Astrocyte (in vitro differentiated cells and primary cell): ENCODE measurements around the gene TOP3A. TPM values are rescaled to one million over a fixed set of nuclear protein-coding genes. Genes with fewer than 3 reads are reported as not detected.

Experiments
- DNase-seq: peaks from one replicate; pipeline ENCODE4 v3.0.0-alpha.2; 2010; ENCODE audit warnings: low read depth
- FAIRE-seq: peaks from 2 replicates; lab custom pipeline; 2011; peaks lifted over from hg19 to GRCh38; lab: Jason Lieb, UNC
- H2AFZ ChIP-seq: 2 replicates; pipeline ENCODE4 v1.6.0; 2012; ENCODE audit warnings: low read depth, low read length, inconsistent platforms
- H3K27ac ChIP-seq: 2 replicates; pipeline ENCODE4 v1.5.1; 2011; ENCODE audit warnings: low read depth, low read length, inconsistent platforms
- H3K27me3 ChIP-seq: 2 replicates; pipeline ENCODE4 v1.6.0; 2011; ENCODE audit warnings: low read length, inconsistent platforms; ENCODE audit not compliant: insufficient read depth
- H3K36me3 ChIP-seq: 2 replicates; pipeline ENCODE4 v1.5.1; 2011; ENCODE audit warnings: low read length, inconsistent platforms; ENCODE audit not compliant: insufficient read depth
- H3K4me1 ChIP-seq: 2 replicates; pipeline ENCODE4 v1.5.1; 2011; ENCODE audit warnings: low read length, inconsistent platforms; ENCODE audit not compliant: insufficient read depth
- H3K4me2 ChIP-seq: 2 replicates; pipeline ENCODE4 v1.6.0; 2012; ENCODE audit warnings: low read length, inconsistent platforms
- H3K4me3 ChIP-seq: 2 replicates; pipeline ENCODE4 v1.5.1; 2011; ENCODE audit warnings: low read depth, mild to moderate bottlenecking, low read length, inconsistent platforms; ENCODE audit not compliant: insufficient read depth
- H3K79me2 ChIP-seq: 2 replicates; pipeline ENCODE4 v1.6.0; 2012; ENCODE audit warnings: mild to moderate bottlenecking, low read length, inconsistent platforms; ENCODE audit not compliant: insufficient read depth
- H3K9ac ChIP-seq: 2 replicates; pipeline ENCODE4 v1.6.0; 2012; ENCODE audit warnings: mild to moderate bottlenecking, low read length, inconsistent platforms
- H3K9me3 ChIP-seq: 2 replicates; pipeline ENCODE4 v1.5.1; 2012; ENCODE audit warnings: low read depth, mild to moderate bottlenecking, low read length, inconsistent platforms; ENCODE audit not compliant: insufficient read depth
- H4K20me1 ChIP-seq: 2 replicates; pipeline ENCODE4 v1.6.0; 2012; ENCODE audit warnings: low read length, inconsistent platforms; ENCODE audit not compliant: insufficient read depth
- H3K27ac Mint-ChIP-seq: one replicate; pipeline ENCODE4 v1.8.0; 2021; ENCODE audit warnings: mild to moderate bottlenecking, mixed read lengths; ENCODE audit not compliant: unreplicated experiment
- H3K27me3 Mint-ChIP-seq: one replicate; pipeline ENCODE4 v1.8.0; 2021; ENCODE audit warnings: low read depth, mixed read lengths; ENCODE audit not compliant: unreplicated experiment
- H3K36me3 Mint-ChIP-seq: one replicate; pipeline ENCODE4 v1.8.0; 2021; ENCODE audit warnings: low read depth, mixed read lengths; ENCODE audit not compliant: unreplicated experiment
- H3K4me1 Mint-ChIP-seq: one replicate; pipeline ENCODE4 v1.8.0; 2021; ENCODE audit warnings: low read depth, mixed read lengths; ENCODE audit not compliant: unreplicated experiment
- H3K4me3 Mint-ChIP-seq: one replicate; pipeline ENCODE4 v1.8.0; 2021; ENCODE audit warnings: mild to moderate bottlenecking, moderate library complexity, mixed read lengths; ENCODE audit not compliant: unreplicated experiment
- H3K9me3 Mint-ChIP-seq: one replicate; pipeline ENCODE4 v1.8.0; 2021; ENCODE audit warnings: mild to moderate bottlenecking, mixed read lengths; ENCODE audit not compliant: unreplicated experiment
- CTCF ChIP-seq: IDR thresholded peaks from 2 replicates; pipeline ENCODE4 v1.5.1; 2011; ENCODE audit warnings: low read depth, mild to moderate bottlenecking, inconsistent platforms, low read length, moderate library complexity; ENCODE audit not compliant: insufficient read depth
- EZH2 ChIP-seq: IDR thresholded peaks from 2 replicates; pipeline ENCODE4 v1.6.1; 2012; ENCODE audit warnings: mild to moderate bottlenecking, low read length, inconsistent platforms; ENCODE audit not compliant: insufficient read depth
- total RNA-seq: library from RNA; stranded (reverse); gene quantifications from 2 replicates; pipeline ENCODE4 v1.2.1, GENCODE V29; 2021

Gene TOP3A
- total RNA-seq, 1 donor from 2014 or later: 31.0 TPM

GRCh38 chr17:18267366-18267765 lies 47.4 kb downstream of the TOP3A start:
- H3K4me2 ChIP-seq: no peak overlapping the region
- Mint-ChIP-seq H3K4me1 (peaks cover 10% of the 10 kb centered on the region), H3K27ac (peak overlapping the region; percentile 80), H3K27me3 (no peaks in the 10 kb centered on the region), H3K4me3 (peak overlapping the region; percentile 14), H3K9me3 (no peaks in the 10 kb centered on the region), H3K36me3 (peaks cover 13% of the 10 kb centered on the region)
- H3K27me3 ChIP-seq: no peaks in the 10 kb centered on the region
- DNase-seq (no peak), FAIRE-seq (no peak)
- H3K36me3 ChIP-seq: peaks cover 4% of the 10 kb centered on the region
- no peak overlapping the region for H2AFZ ChIP-seq
- no peak overlapping the region for H3K27ac ChIP-seq
- H3K79me2 ChIP-seq: peaks cover 3% of the 10 kb centered on the region
- no peaks in the 10 kb centered on the region for H3K9me3 ChIP-seq
- no peak overlapping the region for H3K4me3 ChIP-seq
- H4K20me1 ChIP-seq: peaks cover under 1% of the 10 kb centered on the region
- peaks cover 6% of the 10 kb centered on the region for H3K4me1 ChIP-seq
- H3K9ac ChIP-seq: no peak overlapping the region
- TF ChIP-seq CTCF (no peak), EZH2 (no peak)

GRCh38 chr17:18263885-18264682 lies 50.7 kb downstream of the TOP3A start:
- Mint-ChIP-seq H3K9me3 (no peaks in the 10 kb centered on the region), H3K27me3 (no peaks in the 10 kb centered on the region)

More at GRCh38 chr17:18263885-18264682, 50.7 kb downstream of the TOP3A start:
- Histone ChIP-seq H3K4me1 (peaks cover 20% of the 10 kb centered on the region), H3K9me3 (no peaks in the 10 kb centered on the region), H3K4me2 (no peak overlapping the region), H3K79me2 (peaks cover 20% of the 10 kb centered on the region), H3K27ac (no peak overlapping the region), H4K20me1 (peaks cover 12% of the 10 kb centered on the region), H3K36me3 (peaks cover 4% of the 10 kb centered on the region), H3K27me3 (no peaks in the 10 kb centered on the region), H2AFZ (no peak overlapping the region), H3K4me3 (no peak overlapping the region), H3K9ac (no peak overlapping the region)
- FAIRE-seq (no peak), DNase-seq (no peak)
- no peak for TF ChIP-seq CTCF
- no peak for TF ChIP-seq EZH2
- Mint-ChIP-seq H3K4me3 (no peak overlapping the region), H3K4me1 (peaks cover 15% of the 10 kb centered on the region), H3K36me3 (peaks cover 8% of the 10 kb centered on the region), H3K27ac (no peak overlapping the region)
